GM20000 (cell line): ENCODE measurements around the gene FSD1.

ENCODE experiments used
- DNase-seq: peaks from one replicate; pipeline ENCODE4 v3.0.0; 2012; ENCODE audit warnings: low spot score
- TF ChIP-seq, protein P1 (sequence below): IDR thresholded peaks from 2 replicates; pipeline ENCODE4 v1.5.1; 2012; ENCODE audit warnings: mild to moderate bottlenecking, control low read depth; ENCODE audit errors: extremely low read depth, missing control alignments

The FSD1 gene

DNA sequence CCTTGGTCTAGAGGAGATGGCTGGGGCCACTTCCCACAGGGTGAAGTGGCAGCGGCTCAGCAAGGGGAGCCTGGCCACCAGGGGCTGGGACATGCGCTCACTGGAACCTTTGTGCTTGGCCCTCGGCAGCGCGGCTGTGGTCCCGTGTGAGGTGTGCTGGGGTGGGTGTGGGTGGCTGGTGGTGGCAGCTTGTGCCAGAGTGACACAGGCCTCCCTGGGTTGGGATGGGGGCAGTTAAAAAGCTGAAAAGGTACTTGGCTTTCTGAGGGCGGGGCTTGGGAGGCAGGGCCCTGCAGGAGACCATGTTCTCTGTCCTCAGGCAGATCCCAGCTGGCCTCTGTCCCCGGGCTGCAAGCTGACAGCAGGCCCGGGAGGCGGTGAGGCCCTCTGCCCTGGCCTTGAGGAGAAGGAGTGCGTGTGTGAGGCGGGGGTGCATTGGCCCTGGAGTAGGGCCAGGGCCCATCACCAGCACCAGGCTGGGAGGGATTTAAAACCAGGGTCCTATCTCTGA lies 56.3 kb downstream of the FSD1 start:
- no peak for DNase-seq
- TF ChIP-seq, protein P1, sequence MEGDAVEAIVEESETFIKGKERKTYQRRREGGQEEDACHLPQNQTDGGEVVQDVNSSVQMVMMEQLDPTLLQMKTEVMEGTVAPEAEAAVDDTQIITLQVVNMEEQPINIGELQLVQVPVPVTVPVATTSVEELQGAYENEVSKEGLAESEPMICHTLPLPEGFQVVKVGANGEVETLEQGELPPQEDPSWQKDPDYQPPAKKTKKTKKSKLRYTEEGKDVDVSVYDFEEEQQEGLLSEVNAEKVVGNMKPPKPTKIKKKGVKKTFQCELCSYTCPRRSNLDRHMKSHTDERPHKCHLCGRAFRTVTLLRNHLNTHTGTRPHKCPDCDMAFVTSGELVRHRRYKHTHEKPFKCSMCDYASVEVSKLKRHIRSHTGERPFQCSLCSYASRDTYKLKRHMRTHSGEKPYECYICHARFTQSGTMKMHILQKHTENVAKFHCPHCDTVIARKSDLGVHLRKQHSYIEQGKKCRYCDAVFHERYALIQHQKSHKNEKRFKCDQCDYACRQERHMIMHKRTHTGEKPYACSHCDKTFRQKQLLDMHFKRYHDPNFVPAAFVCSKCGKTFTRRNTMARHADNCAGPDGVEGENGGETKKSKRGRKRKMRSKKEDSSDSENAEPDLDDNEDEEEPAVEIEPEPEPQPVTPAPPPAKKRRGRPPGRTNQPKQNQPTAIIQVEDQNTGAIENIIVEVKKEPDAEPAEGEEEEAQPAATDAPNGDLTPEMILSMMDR: no peak

DNA sequence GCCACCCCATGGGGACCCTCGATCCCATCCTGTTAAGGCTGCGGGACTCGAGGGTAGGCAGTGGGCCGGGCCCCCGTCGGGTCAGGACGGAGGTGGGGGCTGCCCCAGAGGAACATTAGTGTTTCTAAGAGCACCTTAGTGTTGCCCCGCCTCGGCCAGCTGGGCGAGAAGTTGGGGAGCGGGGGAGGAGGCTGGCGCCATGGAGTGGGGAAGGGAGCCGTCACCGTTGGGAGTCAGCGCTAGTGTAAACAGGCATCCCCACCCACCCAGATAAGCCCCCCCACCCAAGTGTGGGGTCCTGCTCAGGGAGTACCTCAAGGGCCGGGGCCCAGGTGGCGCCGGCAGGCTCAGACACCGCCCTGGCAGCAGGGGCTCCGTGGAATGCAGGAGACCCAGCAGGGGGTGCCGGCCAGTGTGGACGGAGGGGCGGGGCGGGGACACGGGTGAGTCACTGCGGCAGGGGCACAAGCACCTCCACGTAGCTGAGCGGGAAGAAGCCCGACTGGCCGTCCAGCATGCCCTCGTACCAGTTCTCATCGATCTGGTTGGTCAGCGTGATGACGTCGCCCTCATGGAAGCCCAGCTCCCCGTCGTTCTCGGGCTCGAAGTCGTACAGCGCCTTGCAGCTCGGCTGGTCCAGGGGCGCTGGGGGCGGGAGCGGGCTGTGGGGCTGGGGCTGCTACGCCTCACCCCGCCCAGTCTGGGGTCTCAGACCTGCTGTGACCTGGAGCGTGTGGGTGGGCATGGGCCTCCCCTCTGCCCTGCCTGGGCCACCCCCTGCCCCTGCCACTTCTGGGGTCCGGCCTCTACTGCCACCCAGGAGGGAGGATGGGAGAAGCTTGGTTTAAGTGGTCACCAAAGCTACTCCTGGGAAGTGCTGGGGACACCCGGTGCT lies 57.0 kb downstream of the FSD1 start:
- TF ChIP-seq, protein P1: no peak
- no peak for DNase-seq

DNA sequence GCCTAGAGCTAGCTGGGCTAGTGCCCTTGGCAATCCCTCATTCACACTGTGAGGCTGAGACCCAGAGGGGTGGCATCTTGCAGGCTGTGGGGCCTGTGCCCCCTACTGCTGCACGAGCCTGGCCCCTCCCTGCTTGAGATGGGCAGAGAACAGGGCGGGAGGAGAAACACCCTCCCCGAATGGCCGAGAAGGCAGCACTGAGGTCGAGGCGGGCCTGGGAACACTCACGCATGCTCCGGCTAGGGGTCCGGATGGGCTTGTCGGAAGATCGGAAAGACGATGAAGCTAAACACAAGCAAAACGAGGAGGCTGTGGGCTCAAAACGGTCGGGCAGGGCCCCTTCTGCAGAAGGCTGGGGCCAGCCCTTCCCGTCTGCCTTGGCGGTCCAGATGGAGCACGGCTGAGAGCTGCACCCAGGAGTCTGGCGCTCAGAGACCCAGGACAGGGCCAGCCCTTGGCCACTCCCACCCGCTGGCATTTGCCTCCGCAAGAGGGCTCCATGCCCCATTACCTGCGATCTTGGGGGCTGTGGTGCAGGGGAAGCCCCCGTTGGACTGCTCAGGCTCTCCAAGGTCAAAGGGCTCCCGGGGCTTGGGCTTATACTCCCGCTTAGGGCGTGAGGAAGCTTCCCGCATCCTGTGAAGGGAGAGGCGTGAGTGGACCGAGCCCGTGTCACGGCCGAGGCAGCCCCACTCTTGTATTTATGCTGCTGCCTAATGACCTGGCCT lies 57.9 kb downstream of the FSD1 start:
- no peak for DNase-seq
- TF ChIP-seq, protein P1: no peak

DNA sequence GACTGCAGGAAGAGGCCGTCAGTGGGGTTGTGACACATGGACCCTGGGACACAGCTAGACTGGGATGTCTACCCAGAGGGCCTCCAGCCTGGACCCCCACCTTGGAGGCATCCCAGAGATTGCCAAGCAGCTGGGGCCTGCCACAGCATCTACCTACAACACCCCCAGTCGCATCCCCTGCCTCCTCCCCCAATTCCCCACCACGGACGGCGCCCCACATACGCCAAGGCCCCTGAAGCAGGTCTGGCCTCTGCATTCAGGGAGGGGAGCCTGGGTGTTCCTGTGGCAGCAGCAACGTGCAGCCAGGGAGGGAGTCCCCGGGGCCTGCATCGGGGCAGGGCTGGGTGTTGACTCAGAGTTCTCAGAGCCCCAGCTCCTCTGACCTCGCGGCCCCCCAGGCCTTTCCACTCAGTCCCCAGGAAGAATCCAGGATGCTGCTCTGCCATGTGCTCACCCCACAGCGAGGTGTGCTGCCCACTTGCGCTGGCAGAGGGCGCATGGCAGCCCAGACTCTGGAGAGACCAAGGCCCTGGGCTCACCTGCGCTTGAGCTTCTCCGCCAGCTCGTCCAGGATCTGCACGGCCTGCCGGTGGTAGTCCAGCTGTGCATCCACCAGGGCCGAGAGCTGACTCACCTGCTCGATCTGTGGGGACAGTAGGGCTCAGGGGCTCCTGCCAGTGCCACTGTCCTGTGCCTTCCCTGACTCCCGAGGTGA lies 58.6 kb downstream of the FSD1 start:
- no peak for DNase-seq
- TF ChIP-seq, protein P1: no peak

DNA sequence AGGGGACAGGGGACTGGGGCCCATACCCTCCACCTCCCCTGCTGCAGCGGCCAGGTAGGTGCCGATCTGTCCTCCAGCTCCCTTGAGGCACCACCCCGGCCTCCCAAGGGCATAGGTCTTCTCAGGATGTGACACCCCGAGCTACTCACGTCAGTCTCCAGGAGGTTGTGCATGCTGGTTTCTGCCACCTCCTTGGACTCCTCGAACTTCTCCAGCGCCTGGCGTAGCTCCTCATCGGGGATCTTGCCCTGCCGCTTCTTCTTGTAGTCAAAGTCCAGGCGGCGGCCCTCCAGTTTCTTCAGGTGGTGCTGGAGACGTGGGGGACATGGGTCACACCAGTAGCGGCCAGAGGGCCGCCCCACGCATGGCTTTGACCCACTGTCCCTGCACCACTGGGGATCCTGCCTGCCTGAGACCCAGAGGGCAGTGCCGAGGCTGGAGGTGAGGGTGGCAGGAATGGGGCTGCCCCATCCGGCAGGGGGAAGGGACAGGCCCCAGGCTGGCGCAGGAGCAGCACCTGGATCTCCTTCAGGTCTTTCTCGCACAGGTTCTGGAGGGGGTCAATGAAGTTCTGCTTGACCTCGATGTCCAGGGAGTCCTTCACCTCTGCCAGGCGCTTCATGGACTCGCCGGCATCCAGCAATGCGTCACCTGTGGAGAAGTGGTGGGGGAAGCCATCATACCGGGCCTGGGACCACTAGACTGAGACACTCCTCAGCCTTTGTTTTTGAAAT lies 59.3 kb downstream of the FSD1 start:
- TF ChIP-seq, protein P1: no peak
- no peak for DNase-seq

DNA sequence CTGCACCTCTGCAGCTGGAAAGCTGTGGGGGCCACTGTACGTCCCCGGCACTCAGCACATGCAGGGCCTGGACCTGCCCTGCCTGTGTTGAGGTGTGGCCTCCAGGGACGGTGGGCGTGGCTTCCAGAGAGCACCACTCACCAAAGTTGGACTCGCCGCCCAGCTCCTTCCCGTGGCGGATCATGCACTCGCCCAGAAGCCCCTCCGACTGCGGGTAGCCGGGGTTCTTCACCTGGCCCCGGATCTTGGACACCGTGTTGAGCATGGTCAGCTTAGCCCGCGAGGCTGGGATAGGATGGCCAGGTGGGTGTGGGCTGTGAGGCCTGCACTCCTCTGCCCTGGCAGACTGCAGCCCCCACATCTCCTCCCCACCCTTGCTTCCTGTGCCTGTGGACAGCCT lies 60.9 kb downstream of the FSD1 start:
- TF ChIP-seq, protein P1: no peak
- no peak for DNase-seq
